Kasumi-1 (cell line): ENCODE results near the gene PAPSS2.

ENCODE experiments used
- DNase-seq, 2 experiments: peaks; one replicate each; lab custom pipeline; 2025; lab: John Stamatoyannopoulos, UW

PAPSS2 gene

GRCh38 chr10:87671139-87671815, 11.6 kb downstream of the PAPSS2 start:
- no peak for DNase-seq

GRCh38 chr10:87672551-87672950, 12.9 kb downstream of the PAPSS2 start:
- no peak for DNase-seq

GRCh38 chr10:87674943-87675342, 15.3 kb downstream of the PAPSS2 start:
- DNase-seq, result no peak

- peak; percentile 8 to 41 for DNase-seq
These were observed 16.0 kb downstream of the PAPSS2 start for GRCh38 chr10:87675396-87676376.

GRCh38 chr10:87677595-87677994, 17.9 kb downstream of the PAPSS2 start:
- no peak for DNase-seq

- DNase-seq, result no peak
These were observed 18.6 kb downstream of the PAPSS2 start for GRCh38 chr10:87678302-87678701.

- no peak for DNase-seq
These were observed 23.7 kb downstream of the PAPSS2 start for GRCh38 chr10:87683356-87683755.

GRCh38 chr10:87684001-87684638, 24.4 kb downstream of the PAPSS2 start:
- DNase-seq, result no peak

GRCh38 chr10:87685832-87686574, 26.3 kb downstream of the PAPSS2 start:
- no peak for DNase-seq

- peak; percentile 38 to 51 for DNase-seq
These were observed 31.9 kb downstream of the PAPSS2 start for GRCh38 chr10:87691506-87692070.

GRCh38 chr10:87692956-87693484, 33.3 kb downstream of the PAPSS2 start:
- no peak for DNase-seq

GRCh38 chr10:87694011-87694794, 34.5 kb downstream of the PAPSS2 start:
- no peak for DNase-seq

GRCh38 chr10:87695074-87695473, 35.4 kb downstream of the PAPSS2 start:
- no peak for DNase-seq

- DNase-seq, result no peak
These were observed 37.5 kb downstream of the PAPSS2 start for GRCh38 chr10:87696922-87697745.

- no peak for DNase-seq
These were observed 40.5 kb downstream of the PAPSS2 start for GRCh38 chr10:87700031-87700796.

- DNase-seq, result no peak
These were observed 42.7 kb downstream of the PAPSS2 start for GRCh38 chr10:87702260-87702972.

GRCh38 chr10:87702973-87703294, 43.3 kb downstream of the PAPSS2 start:
- no peak for DNase-seq

- no peak for DNase-seq
These were observed 44.1 kb downstream of the PAPSS2 start for GRCh38 chr10:87703771-87704170.
